Measurements from ENCODE around the gene WWOX. TPM values are rescaled to one million over a fixed set of nuclear protein-coding genes. Genes with fewer than 3 reads are reported as not detected.

WWOX gene
- total and polyA plus RNA-seq, 10 donors, result 5.9 to 90.3 (median 26.4) TPM

GRCh38 chr16:78672779-78673556 lies 573.5 kb downstream of the WWOX start:
- DNase-seq, result peak; percentile 36
- no peak overlapping the region for H3K4me3 ChIP-seq
- TF ChIP-seq POLR2AphosphoS5 (IDR thresholded peaks at IDR 0.05) (no peak), POLR2A (IDR thresholded peaks at IDR 0.05) (no peak), CTCF (IDR thresholded peaks at IDR 0.05 in 8 of 11, conservative IDR thresholded peaks at IDR 0.05 in 3 of 11) (no peak)
- 92 to 97% (median 94%) methylated on average over 17 of the region's 17 CpGs for WGBS, 5 donors
- no peaks in the 10 kb centered on the region for H3K9me3 ChIP-seq
- no peak overlapping the region for H3K27ac ChIP-seq
- no peaks in the 10 kb centered on the region for H3K27me3 ChIP-seq (replicated peaks in 1 of 7)
- no peaks in the 10 kb centered on the region for H3K36me3 ChIP-seq
- intact Hi-C loops (cut with DNase I; ENCODE audit: low total_unique reads), result no loop called here
- peaks cover 0 to 21% (median 10%) of the 10 kb centered on the region in 6 donors for H3K4me1 ChIP-seq

GRCh38 chr16:78673884-78674283 lies 574.4 kb downstream of the WWOX start:
- peaks cover 0 to 30% (median 10%) of the 10 kb centered on the region in 6 donors for H3K4me1 ChIP-seq
- H3K4me3 ChIP-seq, result no peak overlapping the region
- no peaks in the 10 kb centered on the region for H3K36me3 ChIP-seq
- TF ChIP-seq CTCF (IDR thresholded peaks at IDR 0.05 in 8 of 11, conservative IDR thresholded peaks at IDR 0.05 in 3 of 11), result no peak
- TF ChIP-seq POLR2A (IDR thresholded peaks at IDR 0.05), result no peak
- TF ChIP-seq POLR2AphosphoS5 (IDR thresholded peaks at IDR 0.05), result no peak
- H3K9me3 ChIP-seq, result no peaks in the 10 kb centered on the region
- intact Hi-C loops (cut with DNase I; ENCODE audit: low total_unique reads), result no loop called here
- DNase-seq, result no peak
- H3K27ac ChIP-seq, result no peak overlapping the region
- 86 to 96% (median 93%) methylated on average over 5 of the region's 5 CpGs for WGBS, 5 donors
- no peaks in the 10 kb centered on the region for H3K27me3 ChIP-seq (replicated peaks in 1 of 7)

GRCh38 chr16:78675312-78675711 lies 575.9 kb downstream of the WWOX start:
- intact Hi-C loops (cut with DNase I; ENCODE audit: low total_unique reads), result no loop called here
- TF ChIP-seq POLR2AphosphoS5 (IDR thresholded peaks at IDR 0.05) (no peak), CTCF (IDR thresholded peaks at IDR 0.05 in 8 of 11, conservative IDR thresholded peaks at IDR 0.05 in 3 of 11) (no peak), POLR2A (IDR thresholded peaks at IDR 0.05) (no peak)
- Histone ChIP-seq H3K27ac (no peak overlapping the region), H3K4me1 (peaks cover 0 to 17% (median 4%) of the 10 kb centered on the region in 6 donors), H3K27me3 (replicated peaks in 1 of 7) (no peaks in the 10 kb centered on the region), H3K9me3 (no peaks in the 10 kb centered on the region), H3K4me3 (no peak overlapping the region), H3K36me3 (no peaks in the 10 kb centered on the region)
- 89 to 95% (median 92%) methylated on average over 6 of the region's 6 CpGs for WGBS, 5 donors
- no peak for DNase-seq

- no peak for TF ChIP-seq CTCF (IDR thresholded peaks at IDR 0.05 in 8 of 11, conservative IDR thresholded peaks at IDR 0.05 in 3 of 11)
- TF ChIP-seq POLR2A (IDR thresholded peaks at IDR 0.05), result no peak
- TF ChIP-seq POLR2AphosphoS5 (IDR thresholded peaks at IDR 0.05), result no peak
- Histone ChIP-seq H3K36me3 (no peaks in the 10 kb centered on the region), H3K4me3 (no peak overlapping the region), H3K4me1 (peaks cover 0 to 17% (median 4%) of the 10 kb centered on the region in 6 donors), H3K27ac (no peak overlapping the region), H3K27me3 (replicated peaks in 1 of 7) (no peaks in the 10 kb centered on the region), H3K9me3 (no peaks in the 10 kb centered on the region)
- WGBS, 5 donors, result 84 to 95% (median 90%) methylated on average over 9 of the region's 9 CpGs
- no peak for DNase-seq
- intact Hi-C loops (cut with DNase I; ENCODE audit: low total_unique reads), result no loop called here
Observed at GRCh38 chr16:78675951-78676792, 576.7 kb downstream of the WWOX start.
